HG03378 (cell line): Measurements from ENCODE around the gene OR52E8.
A peak's percentile ranks its signal among the peaks of the same experiment; 100 is the strongest.

Source experiments
- ATAC-seq: cut with Tn5 transposase; IDR thresholded peaks from one replicate; pipeline ENCODE4 v1.9.1; 2021; ENCODE audit warnings: mild to moderate bottlenecking, moderate library complexity; ENCODE audit not compliant: unreplicated experiment

The OR52E8 gene

DNA sequence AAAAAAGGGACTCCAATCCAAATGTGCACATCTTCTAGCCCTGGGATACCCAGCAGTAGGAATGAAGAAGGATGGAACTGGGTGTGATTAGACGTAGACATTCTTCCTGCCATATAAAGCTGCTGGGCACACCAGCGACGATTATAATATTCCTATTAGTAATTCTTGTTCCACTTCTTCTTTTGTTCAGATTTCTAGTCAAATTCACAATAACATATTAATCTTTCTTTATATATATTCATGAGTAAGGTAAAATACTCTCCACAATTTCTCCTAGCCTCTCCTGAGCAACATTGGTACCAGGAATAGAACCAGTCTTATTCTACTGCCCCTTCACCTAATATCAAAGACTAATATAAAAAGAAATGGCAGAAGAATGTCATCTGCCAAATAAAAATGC is at the start of gene OR52E8:
Gene OR52E8, minus strand, starts transcription at position 101 of the 400 bp plus-strand sequence. Its CDS starts 0 bp downstream, at position 101.
- ATAC-seq, result no peak

DNA sequence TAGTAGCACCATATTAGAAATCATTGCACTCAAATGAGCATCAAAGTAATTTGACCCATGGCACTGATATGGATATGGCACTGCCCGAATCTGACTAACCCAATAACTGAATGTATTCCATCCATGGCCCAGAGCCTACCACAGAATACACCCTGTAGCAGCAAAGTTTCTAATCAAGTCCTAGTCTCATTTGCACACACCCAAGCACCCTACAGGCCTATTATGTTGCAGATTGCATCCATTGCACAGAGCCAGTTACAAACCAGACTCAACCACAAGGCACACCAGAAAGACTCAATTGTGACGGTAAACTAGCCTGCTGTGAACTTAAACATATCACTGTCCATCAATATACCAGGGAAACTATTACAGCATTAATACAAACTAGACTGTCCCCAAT is 42.0 kb upstream of the OR52E8 start:
- no peak for ATAC-seq

DNA sequence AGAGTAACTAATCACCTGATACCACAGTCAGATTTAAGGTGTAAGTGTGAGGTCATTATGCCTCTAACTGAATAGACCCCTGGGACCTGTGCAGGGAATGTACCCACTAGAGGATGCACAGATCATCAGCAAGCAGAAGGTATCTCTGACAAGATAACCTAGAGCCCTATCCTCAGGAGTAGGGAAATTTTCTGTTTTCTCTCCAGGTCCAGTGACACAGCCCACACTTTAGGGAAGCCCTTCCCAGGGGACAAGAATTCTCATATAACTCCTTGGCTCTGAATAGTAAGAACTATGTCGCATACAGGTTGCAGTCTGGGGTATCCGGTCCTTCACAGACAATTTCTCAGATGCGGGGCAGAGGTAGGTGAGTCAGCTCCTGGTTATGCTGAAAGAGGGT is 35.4 kb upstream of the OR52E8 start, which contains the start of gene OR52E5:
Gene OR52E5, plus strand, starts transcription at position 301 of the 400 bp plus-strand sequence. CDS start 7,569 bp downstream, outside the sequence.
- ATAC-seq, result no peak

DNA sequence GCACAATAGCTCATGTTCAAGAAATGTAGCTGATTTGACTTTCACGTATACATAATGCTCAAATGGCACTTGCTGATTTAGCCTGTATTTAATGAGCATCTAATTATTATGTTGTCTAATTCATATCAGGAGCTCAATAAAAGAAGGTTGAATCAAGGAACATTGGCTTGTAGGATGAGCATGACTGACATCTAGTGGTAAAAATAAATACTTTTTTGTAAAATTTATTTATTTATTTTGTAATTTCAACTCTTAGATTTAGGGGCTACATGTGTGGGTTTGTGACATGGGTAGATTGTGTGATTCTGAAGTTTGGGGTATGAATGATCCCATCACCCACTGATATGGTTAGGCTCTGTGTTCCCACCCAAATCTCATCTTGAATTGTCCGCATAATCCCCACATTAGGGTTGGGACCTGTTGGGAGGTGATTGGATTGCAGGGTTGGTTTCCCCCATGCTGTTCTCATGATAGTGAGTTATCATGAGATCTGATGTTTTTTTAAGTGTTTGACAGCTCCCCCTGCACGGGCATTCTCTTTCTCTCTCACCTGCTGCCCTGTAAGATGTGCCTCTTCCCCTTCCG is 33.8 kb upstream of the OR52E8 start:
- ATAC-seq, result no peak

GRCh38 chr11:5887661-5888060 is 30.2 kb upstream of the OR52E8 start:
- no peak for ATAC-seq

DNA sequence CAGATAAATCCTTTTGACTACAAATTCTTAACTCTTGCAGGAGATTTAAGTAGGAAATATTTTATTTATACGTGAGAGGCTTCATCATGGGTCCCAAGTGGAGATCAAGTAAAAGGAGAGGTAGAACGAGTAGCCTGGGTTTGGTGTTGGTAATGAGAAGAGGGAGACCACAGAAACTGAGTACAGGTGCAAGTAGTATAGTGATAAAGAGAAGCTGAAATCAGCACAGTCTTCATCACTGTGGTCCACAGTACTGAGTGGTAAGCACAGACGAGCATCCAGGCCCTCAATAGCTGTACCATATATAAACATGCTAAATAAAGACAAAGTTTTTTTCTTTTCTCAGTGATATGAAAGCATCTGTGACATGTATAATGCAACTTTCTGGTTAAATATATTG is 29.7 kb upstream of the OR52E8 start:
- no peak for ATAC-seq

- no peak for ATAC-seq
Observed at GRCh38 chr11:5881756-5882155, 24.3 kb upstream of the OR52E8 start.

GRCh38 chr11:5880329-5880728 is 22.8 kb upstream of the OR52E8 start, which contains the start of gene OR52E4:
TSS of gene OR52E4 (plus strand) at chr11:5880629. CDS start at chr11:5884293, 3,664 bp downstream.
- no peak for ATAC-seq

- no peak for ATAC-seq
Observed at GRCh38 chr11:5878564-5878963, 21.1 kb upstream of the OR52E8 start.

GRCh38 chr11:5865826-5866225 is 8.3 kb upstream of the OR52E8 start:
- no peak for ATAC-seq

DNA sequence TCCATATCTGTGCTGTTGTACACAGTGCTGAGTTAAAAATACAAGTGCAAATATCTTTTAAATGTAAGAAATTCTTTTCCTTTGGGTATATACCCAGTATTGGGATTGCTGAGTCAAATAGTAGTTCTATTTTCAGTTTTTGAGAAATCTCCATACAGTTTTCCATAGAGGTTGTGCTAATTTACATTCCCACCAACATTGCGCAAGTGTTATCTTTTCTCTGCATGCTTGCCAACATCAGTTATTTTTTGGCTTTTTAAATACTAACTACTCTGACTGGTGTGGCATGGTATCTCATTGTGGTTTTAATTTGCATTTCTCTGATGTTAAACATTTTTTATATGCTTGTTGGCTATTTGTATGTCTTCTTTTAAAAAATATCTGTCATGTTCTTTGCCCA is 6.5 kb downstream of the OR52E8 start:
- no peak for ATAC-seq

DNA sequence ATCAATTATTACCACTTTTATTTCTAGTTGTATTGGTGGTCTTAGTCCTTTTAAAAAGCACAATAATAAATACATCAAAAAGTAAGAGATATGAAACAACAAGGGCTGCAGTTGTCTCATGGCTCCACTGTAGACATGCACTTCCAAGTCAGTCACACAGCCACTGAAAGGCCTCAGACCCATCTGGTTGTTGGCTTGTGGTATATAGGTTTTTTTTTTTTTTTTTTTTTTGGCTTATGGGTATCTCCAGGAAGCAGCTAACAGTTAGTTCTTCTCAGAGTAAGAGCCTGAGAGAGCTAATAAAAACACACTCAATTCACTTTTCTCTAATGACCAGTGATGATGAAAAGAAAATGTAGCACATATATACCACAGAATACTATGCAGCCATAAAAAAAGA is 9.8 kb downstream of the OR52E8 start:
- no peak for ATAC-seq

DNA sequence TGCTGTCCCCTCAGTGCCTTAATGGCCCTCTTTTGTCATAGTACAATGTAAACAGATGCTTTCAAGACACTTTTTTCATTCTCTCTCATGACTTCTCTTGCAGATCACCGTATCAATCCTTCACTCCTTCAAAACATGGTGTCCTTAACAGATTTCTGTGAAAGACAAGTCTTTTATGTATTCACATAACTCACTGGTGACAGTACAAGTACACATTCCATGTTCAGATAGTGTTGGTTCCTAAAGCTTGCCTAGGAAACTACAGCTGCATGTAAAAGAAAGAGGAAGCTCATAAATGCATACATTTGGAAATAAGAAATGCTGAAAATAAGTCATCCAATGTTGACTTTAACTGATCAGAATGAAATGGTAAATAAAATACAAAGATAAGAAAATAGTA is 10.8 kb downstream of the OR52E8 start:
- ATAC-seq, result no peak

DNA sequence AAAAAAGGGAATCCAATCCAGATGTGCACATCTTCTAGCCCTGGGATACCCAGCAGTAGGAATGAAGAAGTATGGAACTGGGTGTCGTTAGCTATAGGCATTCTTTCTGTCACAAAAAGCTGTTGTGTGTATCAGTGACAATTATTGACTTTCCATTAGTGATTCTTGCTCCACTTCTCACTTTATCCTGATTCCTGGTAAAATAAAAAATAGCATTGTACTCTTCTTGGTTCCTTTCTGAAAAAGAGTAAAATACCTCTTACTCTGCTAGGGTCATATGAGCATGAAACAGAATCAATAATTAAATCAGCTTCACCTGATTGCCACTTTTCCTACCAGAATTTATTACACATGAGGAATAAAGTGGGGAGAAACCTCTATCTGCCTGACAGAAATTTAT is 15.7 kb downstream of the OR52E8 start, which contains the start of gene OR52E6:
Gene OR52E6, minus strand, starts transcription at position 101 of the 400 bp plus-strand sequence. Its CDS starts 0 bp downstream, at position 101.
- ATAC-seq, result no peak

- no peak for ATAC-seq
Observed at GRCh38 chr11:5837695-5838094, 19.8 kb downstream of the OR52E8 start.

- no peak for ATAC-seq
Observed at GRCh38 chr11:5833446-5833845, 24.0 kb downstream of the OR52E8 start.

- ATAC-seq, result no peak
Observed at GRCh38 chr11:5831196-5831829, 26.2 kb downstream of the OR52E8 start.

- ATAC-seq, result peak; percentile 60
Observed at GRCh38 chr11:5818245-5818886, 39.1 kb downstream of the OR52E8 start.

DNA sequence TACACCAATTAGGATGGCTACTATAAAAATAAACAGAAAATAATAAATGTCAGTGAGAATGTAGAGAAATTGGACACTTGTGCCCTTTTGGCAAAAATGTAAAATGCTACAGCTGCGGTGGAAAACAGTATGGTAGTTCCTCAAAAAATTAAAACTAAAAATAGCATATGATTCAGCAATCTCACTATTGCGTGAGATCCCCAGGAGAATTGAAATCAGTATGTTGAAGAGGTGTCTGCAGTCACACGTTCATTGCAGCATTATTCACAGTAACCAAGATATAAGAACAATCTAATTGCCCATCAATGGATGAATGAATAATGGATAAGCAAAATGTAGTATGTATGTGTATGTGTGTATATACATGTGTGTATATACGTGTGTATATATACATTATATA is 42.0 kb downstream of the OR52E8 start:
- ATAC-seq, result peak; percentile 60

GRCh38 chr11:5809905-5810795 is 47.3 kb downstream of the OR52E8 start:
- no peak for ATAC-seq

- peak; percentile 26 for ATAC-seq
Observed at GRCh38 chr11:5809122-5809519, 48.4 kb downstream of the OR52E8 start.
